Trophoblast cell (in vitro differentiated cells and primary cell): ENCODE data around the gene MTUS2.

Source experiments
- DNase-seq, 2 donors: peaks; one replicate each; pipeline ENCODE4 v3.0.0-alpha.2; 2016
- H2AFZ ChIP-seq: 2 replicates; pipeline ENCODE4 v1.6.1; 2013; ENCODE audit warnings: low read length, moderate library complexity, mild to moderate bottlenecking; ENCODE audit not compliant: insufficient read depth, poor library complexity
- H2AK5ac ChIP-seq: 2 replicates; pipeline ENCODE4 v1.6.1; 2013; ENCODE audit warnings: mild to moderate bottlenecking, low read length
- H2BK120ac ChIP-seq: 2 replicates; pipeline ENCODE4 v1.6.1; 2013; ENCODE audit warnings: low read length, mild to moderate bottlenecking, moderate library complexity; ENCODE audit not compliant: insufficient read depth, poor library complexity
- H2BK12ac ChIP-seq: 2 replicates; pipeline ENCODE4 v1.6.1; 2013; ENCODE audit warnings: mild to moderate bottlenecking, low read length, moderate library complexity
- H2BK5ac ChIP-seq: 2 replicates; pipeline ENCODE4 v1.6.1; 2013; ENCODE audit warnings: low read length, low read depth, moderate library complexity, mild to moderate bottlenecking; ENCODE audit not compliant: poor library complexity
- H3K14ac ChIP-seq: 2 replicates; pipeline ENCODE4 v1.6.1; 2013; ENCODE audit warnings: mild to moderate bottlenecking, low read length
- H3K18ac ChIP-seq: 2 replicates; pipeline ENCODE4 v1.6.1; 2013; ENCODE audit warnings: mild to moderate bottlenecking, low read length
- H3K23ac ChIP-seq: 2 replicates; pipeline ENCODE4 v1.6.1; 2013; ENCODE audit warnings: low read length
- H3K27ac ChIP-seq: 2 replicates; pipeline ENCODE4 v1.5.1; 2013; ENCODE audit warnings: low read depth, mild to moderate bottlenecking, inconsistent platforms, low read length, moderate library complexity
- H3K27me3 ChIP-seq: 2 replicates; pipeline ENCODE4 v1.6.1; 2013; ENCODE audit warnings: inconsistent platforms, mild to moderate bottlenecking, low read length, moderate library complexity; ENCODE audit not compliant: insufficient read depth
- H3K36me3 ChIP-seq, 2 experiments: 1 replicate in 1 of 2; 2 replicates in 1 of 2; pipeline ENCODE4 v1.6.1; 2013; ENCODE audit warnings: low read length in 2 of 2, mild to moderate bottlenecking in 2 of 2, moderate library complexity in 1 of 2; ENCODE audit not compliant: insufficient read depth in 2 of 2, control insufficient read depth in 1 of 2
- H3K4ac ChIP-seq: 2 replicates; pipeline ENCODE4 v1.6.1; 2013; ENCODE audit warnings: low read depth, mild to moderate bottlenecking, low read length, moderate library complexity
- H3K4me1 ChIP-seq, 2 experiments: 1 replicate in 1 of 2; 2 replicates in 1 of 2; pipeline ENCODE4 v1.6.1; 2013; ENCODE audit warnings: low read length in 2 of 2, mild to moderate bottlenecking in 2 of 2, moderate library complexity in 1 of 2; ENCODE audit not compliant: insufficient read depth in 2 of 2, control insufficient read depth in 1 of 2
- H3K4me2 ChIP-seq: 2 replicates; pipeline ENCODE4 v1.6.1; 2013; ENCODE audit warnings: inconsistent platforms, mild to moderate bottlenecking, low read length, moderate library complexity
- H3K4me3 ChIP-seq: 2 replicates; pipeline ENCODE4 v1.5.1; 2013; ENCODE audit warnings: mild to moderate bottlenecking, low read depth, low read length, inconsistent platforms
- H3K79me1 ChIP-seq: one replicate; pipeline ENCODE4 v1.6.1; 2013; ENCODE audit warnings: low read length
- H3K79me2 ChIP-seq: 2 replicates; pipeline ENCODE4 v1.6.1; 2013; ENCODE audit warnings: low read length, mild to moderate bottlenecking; ENCODE audit not compliant: control insufficient read depth, insufficient read depth, poor library complexity
- H3K9ac ChIP-seq: 2 replicates; pipeline ENCODE4 v1.6.1; 2013; ENCODE audit warnings: mild to moderate bottlenecking, low read length
- H3K9me3 ChIP-seq: 2 replicates; pipeline ENCODE4 v1.6.1; 2013; ENCODE audit warnings: low read depth, mild to moderate bottlenecking, control low read depth, inconsistent platforms, low read length; ENCODE audit not compliant: insufficient read depth
- H4K12ac ChIP-seq: 2 replicates; pipeline ENCODE4 v1.6.1; 2013; ENCODE audit warnings: low read depth, mild to moderate bottlenecking, low read length, moderate library complexity
- H4K8ac ChIP-seq: 2 replicates; pipeline ENCODE4 v1.6.1; 2013; ENCODE audit warnings: low read depth, mild to moderate bottlenecking, low read length, moderate library complexity
- H4K91ac ChIP-seq: one replicate; pipeline ENCODE4 v1.6.1; 2013; ENCODE audit warnings: low read depth, mild to moderate bottlenecking, low read length, moderate library complexity
- WGBS: extraction: QIAGEN DNeasy Blood & Tissue Kit; methylation state at CpG from one replicate; pipeline ENCODE4 v1.1.7; 2013; ENCODE audit warnings: missing lambda C conversion rate; ENCODE audit not compliant: insufficient read length, insufficient coverage; ENCODE audit errors: extremely low coverage; 5-methylcytosine and 5-hydroxymethylcytosine counted together

The MTUS2 gene

DNA sequence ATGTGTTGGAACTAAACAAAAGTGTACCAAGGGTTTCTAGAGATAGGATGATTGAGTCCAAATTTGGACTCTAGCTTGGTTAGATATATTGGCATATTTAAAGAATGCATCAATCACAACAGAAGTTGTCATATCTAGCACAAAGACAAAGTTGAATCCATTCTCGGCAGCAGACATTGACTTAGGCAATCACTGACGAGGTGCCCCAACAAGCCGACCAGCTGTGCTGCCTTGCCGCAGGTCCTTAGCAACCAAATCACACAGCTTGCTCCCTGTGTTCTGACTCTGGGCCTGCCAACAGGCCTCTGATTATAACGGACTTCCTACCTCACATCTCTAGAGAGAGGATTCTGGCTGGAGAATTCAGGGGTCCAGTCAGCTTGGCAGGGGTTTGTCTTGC lies 208.7 kb downstream of the MTUS2 start:
- H3K14ac ChIP-seq, result no peak overlapping the region
- no peak overlapping the region for H4K12ac ChIP-seq
- H3K23ac ChIP-seq, result no peak overlapping the region
- no peak overlapping the region for H3K4me3 ChIP-seq
- H3K4me2 ChIP-seq, result no peak overlapping the region
- peak in 1 of 2 donors; percentile 13 for DNase-seq
- H3K79me2 ChIP-seq, result no peaks in the 10 kb centered on the region
- H2BK5ac ChIP-seq, result no peak overlapping the region
- peaks cover 2% of the 10 kb centered on the region for H3K9me3 ChIP-seq
- WGBS, result no CpG with 5 or more reads among the region's 5 CpGs
- H4K91ac ChIP-seq, result no peak overlapping the region
- no peaks in the 10 kb centered on the region for H3K36me3 ChIP-seq
- no peaks in the 10 kb centered on the region for H3K4me1 ChIP-seq
- H2BK12ac ChIP-seq, result no peak overlapping the region
- no peak overlapping the region for H2AK5ac ChIP-seq
- H2AFZ ChIP-seq, result no peak overlapping the region
- no peak overlapping the region for H3K27ac ChIP-seq
- H4K8ac ChIP-seq, result no peak overlapping the region
- no peak overlapping the region for H3K9ac ChIP-seq
- H3K79me1 ChIP-seq, result no peaks in the 10 kb centered on the region
- no peak overlapping the region for H3K18ac ChIP-seq
- H3K4ac ChIP-seq, result no peak overlapping the region
- H2BK120ac ChIP-seq, result no peak overlapping the region
- H3K27me3 ChIP-seq, result no peaks in the 10 kb centered on the region

DNA sequence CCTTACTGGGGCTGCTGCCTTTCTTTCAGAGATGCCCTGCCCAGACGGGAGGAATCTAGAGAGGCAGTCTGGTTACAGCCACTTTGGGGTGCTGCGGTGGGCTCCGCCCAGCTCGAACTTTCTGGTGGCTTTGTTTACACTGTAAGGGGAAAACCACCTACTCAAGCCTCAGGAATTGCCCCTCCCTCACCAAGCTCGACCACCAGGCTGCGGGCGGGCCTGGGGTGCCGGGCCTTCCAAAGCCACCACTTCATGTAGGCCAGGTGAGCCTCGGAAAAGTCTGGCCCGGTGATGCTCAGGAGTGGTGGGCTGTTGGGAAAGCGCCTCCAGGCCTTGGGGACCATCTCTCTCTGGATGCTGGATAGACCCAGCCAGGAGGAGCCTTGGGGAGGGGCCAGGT lies 218.6 kb downstream of the MTUS2 start:
- no CpG with 5 or more reads among the region's 11 CpGs for WGBS
- Histone ChIP-seq H3K9me3 (no peaks in the 10 kb centered on the region), H3K27ac (no peak overlapping the region), H3K14ac (no peak overlapping the region), H3K4me3 (no peak overlapping the region), H4K8ac (no peak overlapping the region), H3K4ac (no peak overlapping the region), H2BK12ac (no peak overlapping the region), H3K18ac (no peak overlapping the region), H2BK120ac (no peak overlapping the region), H3K23ac (no peak overlapping the region), H2BK5ac (no peak overlapping the region), H4K91ac (no peak overlapping the region), H3K36me3 (no peaks in the 10 kb centered on the region), H3K4me1 (no peaks in the 10 kb centered on the region), H3K9ac (no peak overlapping the region), H3K4me2 (no peak overlapping the region), H3K79me1 (no peaks in the 10 kb centered on the region), H2AK5ac (no peak overlapping the region), H3K79me2 (no peaks in the 10 kb centered on the region), H2AFZ (no peak overlapping the region), H4K12ac (no peak overlapping the region), H3K27me3 (no peaks in the 10 kb centered on the region)
- no peak for DNase-seq

DNA sequence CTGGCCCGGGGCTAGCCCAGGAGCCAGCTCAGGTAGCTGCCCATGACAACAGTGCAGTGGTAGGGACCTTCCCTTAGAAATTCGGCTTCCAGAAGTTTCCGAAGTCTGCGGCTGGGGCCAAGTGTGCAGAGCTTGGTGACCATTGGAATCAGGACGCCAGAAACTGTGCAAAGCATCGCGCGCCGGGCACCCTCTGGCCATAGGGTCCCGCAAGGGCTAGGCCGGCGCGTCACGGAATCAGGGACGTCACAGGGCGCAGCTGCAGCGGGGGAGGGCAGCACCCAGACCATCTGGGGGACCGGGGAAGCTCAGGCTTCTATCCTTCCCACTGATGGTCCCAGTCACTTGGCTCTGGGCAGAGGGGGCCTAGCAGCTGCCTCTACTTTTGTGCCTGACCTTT lies 219.1 kb downstream of the MTUS2 start:
- no peak overlapping the region for H2AFZ ChIP-seq
- H4K12ac ChIP-seq, result no peak overlapping the region
- H3K23ac ChIP-seq, result no peak overlapping the region
- H2AK5ac ChIP-seq, result no peak overlapping the region
- H3K4ac ChIP-seq, result no peak overlapping the region
- no peak overlapping the region for H4K8ac ChIP-seq
- no peak overlapping the region for H3K18ac ChIP-seq
- no peak overlapping the region for H3K4me3 ChIP-seq
- H3K9ac ChIP-seq, result no peak overlapping the region
- no peak overlapping the region for H2BK12ac ChIP-seq
- H3K36me3 ChIP-seq, result no peaks in the 10 kb centered on the region
- no peak overlapping the region for H2BK120ac ChIP-seq
- no peaks in the 10 kb centered on the region for H3K27me3 ChIP-seq
- WGBS, result no CpG with 5 or more reads among the region's 18 CpGs
- no peaks in the 10 kb centered on the region for H3K4me1 ChIP-seq
- no peak overlapping the region for H3K27ac ChIP-seq
- no peaks in the 10 kb centered on the region for H3K9me3 ChIP-seq
- H3K4me2 ChIP-seq, result no peak overlapping the region
- H3K14ac ChIP-seq, result no peak overlapping the region
- H3K79me1 ChIP-seq, result no peaks in the 10 kb centered on the region
- H3K79me2 ChIP-seq, result no peaks in the 10 kb centered on the region
- no peak for DNase-seq
- H4K91ac ChIP-seq, result no peak overlapping the region
- no peak overlapping the region for H2BK5ac ChIP-seq

DNA sequence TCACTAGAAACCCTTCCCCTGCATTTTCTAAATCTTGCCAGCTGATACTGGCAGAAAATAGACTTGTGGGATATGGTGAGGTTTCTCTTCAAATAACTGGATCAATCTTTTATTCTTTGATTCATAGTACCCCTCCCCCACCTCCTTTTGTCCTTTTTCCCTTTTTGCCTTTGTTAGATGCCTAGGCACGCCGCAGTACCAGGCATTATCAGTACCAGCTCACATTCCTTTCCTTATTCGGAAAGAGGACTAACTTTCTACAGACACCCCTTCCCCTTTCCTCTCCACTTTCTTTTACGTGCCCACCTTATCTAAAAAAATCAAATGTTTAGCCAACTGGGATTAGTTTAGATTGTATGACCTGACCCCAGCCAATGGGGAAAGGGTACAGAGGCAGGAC lies 226.4 kb downstream of the MTUS2 start:
- H3K4me3 ChIP-seq, result no peak overlapping the region
- no peaks in the 10 kb centered on the region for H3K36me3 ChIP-seq
- no peak overlapping the region for H2AK5ac ChIP-seq
- H3K4me2 ChIP-seq, result no peak overlapping the region
- H3K27me3 ChIP-seq, result no peaks in the 10 kb centered on the region
- no peak overlapping the region for H2BK12ac ChIP-seq
- WGBS, result no CpG with 5 or more reads among the region's 4 CpGs
- no peak overlapping the region for H3K27ac ChIP-seq
- H3K23ac ChIP-seq, result no peak overlapping the region
- no peaks in the 10 kb centered on the region for H3K79me2 ChIP-seq
- H2BK5ac ChIP-seq, result no peak overlapping the region
- no peaks in the 10 kb centered on the region for H3K4me1 ChIP-seq
- H2BK120ac ChIP-seq, result no peak overlapping the region
- H3K14ac ChIP-seq, result no peak overlapping the region
- H4K91ac ChIP-seq, result no peak overlapping the region
- no peak overlapping the region for H4K8ac ChIP-seq
- no peak overlapping the region for H3K18ac ChIP-seq
- H3K79me1 ChIP-seq, result no peaks in the 10 kb centered on the region
- no peak overlapping the region for H4K12ac ChIP-seq
- no peak overlapping the region for H2AFZ ChIP-seq
- peaks cover 2% of the 10 kb centered on the region for H3K9me3 ChIP-seq
- no peak overlapping the region for H3K9ac ChIP-seq
- H3K4ac ChIP-seq, result no peak overlapping the region
- no peak for DNase-seq
